ENCODE measurements around the gene CD248. TPM values are rescaled to one million over a fixed set of nuclear protein-coding genes. Genes with fewer than 3 reads are reported as not detected.
"Not testable (repeated sequence)": the region's sequence is repeated elsewhere in the genome, so short reads cannot be mapped to it uniquely, and the experiment has no call there.

Gene CD248
- polyA plus RNA-seq, 2 of the 4 experiments (the other 2 are of a cell fraction): 0.03 TPM; not detected in 1

DNA sequence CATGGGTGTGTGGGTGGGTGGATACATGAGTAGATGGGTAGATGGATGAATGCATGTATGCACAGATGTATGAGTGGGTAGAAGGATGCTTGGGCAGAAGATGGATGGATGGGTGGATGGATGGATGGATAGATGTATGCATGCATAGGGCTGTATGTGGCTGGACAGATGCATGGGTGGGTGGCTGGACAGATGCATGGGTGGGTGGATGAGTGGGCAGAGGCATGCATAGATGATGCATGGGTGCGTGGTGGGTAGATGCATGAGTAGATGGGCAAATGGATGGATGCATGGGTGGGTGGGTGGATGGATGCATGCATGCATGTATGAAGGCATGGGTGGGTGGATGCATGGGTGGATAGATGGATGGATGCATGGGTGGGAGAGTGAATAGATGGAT lies 6.8 kb upstream of the CD248 start (continued):
- TF ChIP-seq KDM1A (IDR thresholded peaks at IDR 0.05; ENCODE audit: low read depth): no peak
- no peak for TF ChIP-seq ZSCAN20 (CRISPR knock-in tag; IDR thresholded peaks at IDR 0.05)

DNA sequence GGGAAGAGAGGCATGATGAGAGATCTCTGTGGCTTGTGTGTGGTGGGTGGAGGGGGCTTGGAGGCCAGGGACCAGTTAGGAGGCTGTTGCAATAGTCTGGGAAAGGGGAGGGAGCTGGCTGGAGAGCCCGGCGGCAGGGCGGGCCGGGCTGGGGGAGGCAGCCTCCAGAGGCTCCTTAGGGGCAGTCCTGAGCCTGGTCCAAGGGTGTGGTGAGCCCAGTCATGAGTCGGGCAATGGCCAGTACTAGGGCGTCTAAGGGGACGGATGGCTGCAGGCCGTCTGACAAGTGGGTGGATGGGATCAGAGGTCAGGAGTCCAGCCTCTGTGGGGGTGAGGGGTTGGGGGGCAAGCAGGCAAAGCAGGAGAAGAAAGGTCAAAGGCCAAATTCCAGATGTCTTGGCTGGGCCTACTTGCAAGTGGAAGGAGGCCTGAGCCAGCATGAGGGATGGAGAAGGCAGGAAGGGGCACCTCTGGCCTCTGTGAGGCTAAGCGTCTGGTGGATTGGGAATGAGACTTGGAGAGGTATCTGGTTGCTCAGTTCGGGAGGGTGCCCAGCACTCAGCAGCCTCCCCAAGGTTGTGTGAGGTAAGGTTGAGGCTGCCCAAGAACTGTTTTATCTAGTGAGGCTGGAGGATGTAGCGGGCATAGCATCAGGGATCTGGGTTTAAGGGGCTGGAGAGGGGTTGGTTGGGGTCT lies 6.0 kb upstream of the CD248 start:
- TF ChIP-seq, protein P1, sequence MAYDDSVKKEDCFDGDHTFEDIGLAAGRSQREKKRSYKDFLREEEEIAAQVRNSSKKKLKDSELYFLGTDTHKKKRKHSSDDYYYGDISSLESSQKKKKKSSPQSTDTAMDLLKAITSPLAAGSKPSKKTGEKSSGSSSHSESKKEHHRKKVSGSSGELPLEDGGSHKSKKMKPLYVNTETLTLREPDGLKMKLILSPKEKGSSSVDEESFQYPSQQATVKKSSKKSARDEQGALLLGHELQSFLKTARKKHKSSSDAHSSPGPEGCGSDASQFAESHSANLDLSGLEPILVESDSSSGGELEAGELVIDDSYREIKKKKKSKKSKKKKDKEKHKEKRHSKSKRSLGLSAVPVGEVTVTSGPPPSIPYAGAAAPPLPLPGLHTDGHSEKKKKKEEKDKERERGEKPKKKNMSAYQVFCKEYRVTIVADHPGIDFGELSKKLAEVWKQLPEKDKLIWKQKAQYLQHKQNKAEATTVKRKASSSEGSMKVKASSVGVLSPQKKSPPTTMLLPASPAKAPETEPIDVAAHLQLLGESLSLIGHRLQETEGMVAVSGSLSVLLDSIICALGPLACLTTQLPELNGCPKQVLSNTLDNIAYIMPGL (CRISPR knock-in tag; IDR thresholded peaks at IDR 0.05; ENCODE audit: borderline replicate concordance): no peak
- TF ChIP-seq, protein P2, sequence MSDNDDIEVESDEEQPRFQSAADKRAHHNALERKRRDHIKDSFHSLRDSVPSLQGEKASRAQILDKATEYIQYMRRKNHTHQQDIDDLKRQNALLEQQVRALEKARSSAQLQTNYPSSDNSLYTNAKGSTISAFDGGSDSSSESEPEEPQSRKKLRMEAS (IDR thresholded peaks at IDR 0.05): no peak
- TF ChIP-seq MYC (IDR thresholded peaks at IDR 0.05; ENCODE audit: borderline replicate concordance, low read length) (no peak), TFCP2L1 (CRISPR knock-in tag; IDR thresholded peaks at IDR 0.05) (no peak), FOSB (CRISPR knock-in tag; IDR thresholded peaks at IDR 0.05) (no peak), EHF (CRISPR knock-in tag; IDR thresholded peaks at IDR 0.05) (no peak), NFE2L2 (conservative IDR thresholded peaks at IDR 0.05; ENCODE audit: low read length) (no peak)
- TF ChIP-seq, protein P3, sequence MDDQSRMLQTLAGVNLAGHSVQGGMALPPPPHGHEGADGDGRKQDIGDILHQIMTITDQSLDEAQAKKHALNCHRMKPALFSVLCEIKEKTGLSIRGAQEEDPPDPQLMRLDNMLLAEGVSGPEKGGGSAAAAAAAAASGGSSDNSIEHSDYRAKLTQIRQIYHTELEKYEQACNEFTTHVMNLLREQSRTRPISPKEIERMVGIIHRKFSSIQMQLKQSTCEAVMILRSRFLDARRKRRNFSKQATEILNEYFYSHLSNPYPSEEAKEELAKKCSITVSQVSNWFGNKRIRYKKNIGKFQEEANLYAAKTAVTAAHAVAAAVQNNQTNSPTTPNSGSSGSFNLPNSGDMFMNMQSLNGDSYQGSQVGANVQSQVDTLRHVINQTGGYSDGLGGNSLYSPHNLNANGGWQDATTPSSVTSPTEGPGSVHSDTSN (IDR thresholded peaks at IDR 0.05): no peak
- TF ChIP-seq, protein P4, sequence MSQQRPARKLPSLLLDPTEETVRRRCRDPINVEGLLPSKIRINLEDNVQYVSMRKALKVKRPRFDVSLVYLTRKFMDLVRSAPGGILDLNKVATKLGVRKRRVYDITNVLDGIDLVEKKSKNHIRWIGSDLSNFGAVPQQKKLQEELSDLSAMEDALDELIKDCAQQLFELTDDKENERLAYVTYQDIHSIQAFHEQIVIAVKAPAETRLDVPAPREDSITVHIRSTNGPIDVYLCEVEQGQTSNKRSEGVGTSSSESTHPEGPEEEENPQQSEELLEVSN (IDR thresholded peaks at IDR 0.05; ENCODE audit: borderline replicate concordance, low read depth): no peak
- Histone ChIP-seq H3K27ac (no peak overlapping the region), H3K4me1 (peaks cover 40% of the 10 kb centered on the region), H3K9me3 (no peaks in the 10 kb centered on the region), H3K4me3 (no peak overlapping the region), H3K4me2 (no peak overlapping the region)
- ATAC-seq: no peak
- ChIA-PET POLR2A (no interaction called here), CTCF (interaction anchor here (1.4 to 2.0 kb wide), 3 partner anchors 10 to 66 kb away, joined by 4 to 12 read pairs (median 6); no protein-coding TSS in a partner anchor)
- no peak for FAIRE-seq
- WGBS (ENCODE audit: missing lambda C conversion rate): 89% methylated on average over 8 of the region's 11 CpGs
- DNase-seq (ENCODE audit: low read depth in 1 of 2, low spot score in 1 of 2): no peak

DNA sequence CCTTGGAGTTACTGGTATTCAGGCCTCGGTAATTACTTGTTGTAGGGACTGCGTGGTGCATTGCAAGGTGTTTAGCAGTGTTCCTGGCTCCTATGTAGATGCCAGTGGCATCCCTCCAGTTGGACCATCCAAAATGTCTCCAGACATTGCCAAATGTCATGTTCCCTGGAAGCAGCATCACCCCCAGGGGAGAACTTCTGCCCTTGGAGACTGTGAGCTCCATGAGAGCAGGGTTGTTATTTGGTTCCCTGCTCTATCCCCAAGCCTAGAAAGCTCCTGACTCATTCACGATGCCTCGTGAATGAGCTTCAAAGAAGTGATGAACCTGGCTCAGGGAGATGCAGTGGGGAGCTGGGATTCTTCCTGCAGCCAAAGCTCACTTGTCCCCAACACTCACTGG lies 4.8 kb upstream of the CD248 start:
- Histone ChIP-seq H3K4me2 (no peak overlapping the region), H3K9me3 (no peaks in the 10 kb centered on the region), H3K4me1 (peaks cover 33% of the 10 kb centered on the region), H3K27ac (no peak overlapping the region), H3K4me3 (no peak overlapping the region)
- no peak for DNase-seq (ENCODE audit: low read depth in 1 of 2, low spot score in 1 of 2)
- WGBS (ENCODE audit: missing lambda C conversion rate): 90% methylated on average over 4 of the region's 4 CpGs
- ATAC-seq: no peak
- CTCF ChIA-PET: interaction anchor here (0.6 to 2.0 kb wide), 6 partner anchors 9 to 67 kb away, joined by 4 to 12 read pairs (median 5); partner anchors contain the start of gene RIN1
- FAIRE-seq: no peak
- POLR2A ChIA-PET: interaction anchor here (1.1 kb wide), 1 partner anchor 9 kb away, joined by 4 read pairs; no protein-coding TSS in a partner anchor
- TF ChIP-seq CEBPB (IDR thresholded peaks at IDR 0.05): no peak
- TF ChIP-seq, protein P4 (IDR thresholded peaks at IDR 0.05; ENCODE audit: borderline replicate concordance, low read depth): no peak

DNA sequence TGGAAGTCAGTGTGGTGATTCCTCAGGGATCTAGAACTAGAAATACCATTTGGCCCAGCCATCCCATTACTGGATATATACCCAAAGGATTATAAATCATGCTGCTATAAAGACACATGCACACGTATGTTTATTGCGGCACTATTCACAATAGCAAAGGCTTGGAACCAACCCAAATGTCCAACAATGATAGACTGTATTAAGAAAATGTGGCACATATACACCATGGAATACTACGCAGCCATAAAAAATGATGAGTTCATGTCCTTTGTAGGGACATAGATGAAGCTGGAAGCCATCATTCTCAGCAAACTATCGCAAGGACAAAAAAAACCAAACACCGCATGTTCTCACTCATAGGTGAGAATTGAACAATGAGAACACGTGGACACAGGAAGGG lies 3.9 kb upstream of the CD248 start:
- H3K4me2 ChIP-seq; FAIRE-seq; H3K9me3 ChIP-seq; H3K27ac ChIP-seq; DNase-seq (ENCODE audit: low read depth in 1 of 2, low spot score in 1 of 2); POLR2A ChIA-PET; H3K4me3 ChIP-seq; ATAC-seq: not testable (repeated sequence)
- peaks cover 25% of the 10 kb centered on the region for H3K4me1 ChIP-seq
- CTCF ChIA-PET: interaction anchor here (1.4 kb wide), 1 partner anchor 9 kb away, joined by 3 read pairs; no protein-coding TSS in a partner anchor
- 79% methylated on average over 6 of the region's 6 CpGs for WGBS (ENCODE audit: missing lambda C conversion rate)

DNA sequence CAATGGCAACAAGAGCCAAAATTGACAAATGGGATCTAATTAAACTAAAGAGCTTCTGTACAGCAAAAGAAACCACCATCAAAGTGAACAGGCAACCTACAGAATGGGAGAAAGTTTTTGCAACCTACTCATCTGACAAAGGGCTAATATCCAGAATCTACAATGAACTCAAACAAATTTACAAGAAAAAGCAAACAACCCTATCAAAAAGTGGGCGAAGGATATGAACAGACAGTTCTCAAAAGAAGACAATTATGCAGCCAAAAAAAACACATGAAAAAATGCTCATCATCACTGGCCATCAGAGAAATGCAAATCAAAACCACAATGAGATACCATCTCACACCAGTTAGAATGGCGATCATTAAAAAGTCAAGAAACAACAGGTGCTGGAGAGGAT lies 3.4 kb upstream of the CD248 start:
- H3K4me3 ChIP-seq; ATAC-seq; DNase-seq (ENCODE audit: low read depth in 1 of 2, low spot score in 1 of 2); POLR2A ChIA-PET; H3K4me2 ChIP-seq; H3K9me3 ChIP-seq; H3K27ac ChIP-seq; FAIRE-seq: not testable (repeated sequence)
- CTCF ChIA-PET: interaction anchor here (1.4 to 12.2 kb wide), 2 partner anchors 9 to 12 kb away, joined by 3 to 247 read pairs; partner anchors contain the start of gene RIN1
- WGBS (ENCODE audit: missing lambda C conversion rate): 83% methylated on average over 2 of the region's 2 CpGs
- peaks cover 25% of the 10 kb centered on the region for H3K4me1 ChIP-seq
